IMR-90 (cell line): ENCODE results near the gene CALN1. TPM values are rescaled to one million over a fixed set of nuclear protein-coding genes. Genes with fewer than 3 reads are reported as not detected.

Experiments
- ATAC-seq: fragments of 200-7000 bp; cut with Tn5 transposase; 2 replicates; pipeline ENCODE4 v1.9.1; 2020; ENCODE audit warnings: low read depth, mild to moderate bottlenecking, moderate library complexity
- BruUV-seq: library from RNA; stranded (reverse); fragments of 400-500 nt; replicated peaks from 2 replicates; lab custom pipeline; 2021; lab: Mats Ljungman, UMichigan
- CTCF ChIA-PET: fragments of 300-600 bp; formaldehyde crosslinking; extraction: SDS; loops from one replicate; lab custom pipeline; 2021; ENCODE audit warnings: antibody characterized with exemption; lab: Yijun Ruan, JAX
- POLR2A ChIA-PET: fragments of 300-600 bp; sonication (Branson Sonifier 250); formaldehyde crosslinking; loops from one replicate; lab custom pipeline; 2022; ENCODE audit warnings: antibody characterized with exemption; ENCODE audit not compliant: unreplicated experiment; lab: Charles Lee
- DNase-seq: peaks from one replicate; pipeline ENCODE4 v3.0.0; 2013
- H2AFZ ChIP-seq: replicated peaks from 2 replicates; pipeline ENCODE3; 2013; ENCODE audit warnings: low read length, mild to moderate bottlenecking; ENCODE audit not compliant: poor library complexity
- H2AK5ac ChIP-seq: 2 replicates; pipeline ENCODE4 v1.6.1; 2013; ENCODE audit warnings: low read depth, low read length, inconsistent platforms
- H2AK9ac ChIP-seq: replicated peaks from 2 replicates; pipeline ENCODE3; 2013; ENCODE audit warnings: mild to moderate bottlenecking, low read depth, low read length, moderate library complexity; ENCODE audit not compliant: poor library complexity
- H2BK120ac ChIP-seq: 2 replicates; pipeline ENCODE4 v1.6.1; 2013; ENCODE audit warnings: low read depth, low read length, inconsistent platforms
- H2BK15ac ChIP-seq: 3 replicates; pipeline ENCODE4 v1.6.1; 2013; ENCODE audit warnings: low read depth, low read length, inconsistent platforms
- H2BK20ac ChIP-seq: 2 replicates; pipeline ENCODE4 v1.6.1; 2013; ENCODE audit warnings: low read depth, mild to moderate bottlenecking, inconsistent platforms, low read length, moderate library complexity
- H2BK5ac ChIP-seq: 2 replicates; pipeline ENCODE4 v1.6.1; 2013; ENCODE audit warnings: mild to moderate bottlenecking, low read depth, low read length, inconsistent platforms; ENCODE audit not compliant: poor library complexity, severe bottlenecking
- H3K14ac ChIP-seq: replicated peaks from 2 replicates; pipeline ENCODE4 v1.6.1; 2013; ENCODE audit warnings: low read depth, low read length, inconsistent platforms
- H3K18ac ChIP-seq: 2 replicates; pipeline ENCODE4 v1.6.1; 2013; ENCODE audit warnings: low read depth, low read length, control low read depth
- H3K23ac ChIP-seq: 2 replicates; pipeline ENCODE4 v1.6.1; 2013; ENCODE audit warnings: low read depth, low read length, inconsistent platforms
- H3K27ac ChIP-seq: 2 replicates; pipeline ENCODE4 v1.5.1; 2013; ENCODE audit warnings: mild to moderate bottlenecking, control low read depth, low read length; ENCODE audit not compliant: insufficient read depth
- H3K27me3 ChIP-seq: 2 replicates; pipeline ENCODE4 v1.6.1; 2013; ENCODE audit warnings: low read length; ENCODE audit not compliant: control insufficient read depth, insufficient read depth
- H3K36me3 ChIP-seq: 2 replicates; pipeline ENCODE4 v1.6.1; 2013; ENCODE audit warnings: low read length, mixed read lengths; ENCODE audit not compliant: control insufficient read depth, insufficient read depth
- H3K4ac ChIP-seq: 2 replicates; pipeline ENCODE4 v1.6.1; 2013; ENCODE audit warnings: low read depth, low read length, inconsistent platforms
- H3K4me1 ChIP-seq: 2 replicates; pipeline ENCODE4 v1.6.1; 2013; ENCODE audit warnings: low read length, mixed read lengths; ENCODE audit not compliant: control insufficient read depth, insufficient read depth
- H3K4me2 ChIP-seq: 2 replicates; pipeline ENCODE4 v1.6.1; 2013; ENCODE audit warnings: low read depth, mild to moderate bottlenecking, control low read depth, low read length, moderate library complexity
- H3K4me3 ChIP-seq: 2 replicates; pipeline ENCODE4 v1.5.1; 2013; ENCODE audit warnings: low read depth, mild to moderate bottlenecking, control low read depth, low read length, moderate library complexity; ENCODE audit not compliant: insufficient read depth
- H3K56ac ChIP-seq: 2 replicates; pipeline ENCODE4 v1.6.1; 2013; ENCODE audit warnings: low read length, inconsistent platforms; ENCODE audit not compliant: insufficient read depth; ENCODE audit errors: extremely low read depth
- H3K79me1 ChIP-seq, 2 experiments: 2 replicates each; pipeline ENCODE4 v1.6.1; 2013; ENCODE audit warnings: low read length in 2 of 2, inconsistent platforms in 1 of 2, low read depth in 1 of 2
- H3K9ac ChIP-seq: 2 replicates; pipeline ENCODE4 v1.6.1; 2013; ENCODE audit warnings: low read depth, low read length, control low read depth
- H3K9me1 ChIP-seq: 2 replicates; pipeline ENCODE4 v1.6.1; 2013; ENCODE audit warnings: low read length, inconsistent platforms; ENCODE audit not compliant: insufficient read depth
- H3K9me3 ChIP-seq: 2 replicates; pipeline ENCODE4 v1.6.1; 2013; ENCODE audit warnings: low read length; ENCODE audit not compliant: control insufficient read depth, insufficient read depth
- H4K20me1 ChIP-seq: 2 replicates; pipeline ENCODE4 v1.6.1; 2013; ENCODE audit warnings: low read length, inconsistent platforms; ENCODE audit not compliant: insufficient read depth
- H4K5ac ChIP-seq: 2 replicates; pipeline ENCODE4 v1.6.1; 2013; ENCODE audit warnings: mild to moderate bottlenecking, low read depth, low read length, control low read depth
- H4K8ac ChIP-seq, 2 experiments: 2 replicates each; pipeline ENCODE4 v1.6.1; 2013; ENCODE audit warnings: low read depth in 2 of 2, low read length in 2 of 2, control low read depth in 1 of 2, inconsistent platforms in 1 of 2
- H4K91ac ChIP-seq: 2 replicates; pipeline ENCODE4 v1.6.1; 2013; ENCODE audit warnings: low read depth, low read length, inconsistent platforms; ENCODE audit not compliant: insufficient read depth
- BHLHE40 ChIP-seq: fragments of 150-350 bp; IDR thresholded peaks from 2 replicates; pipeline ENCODE4 v1.6.1; 2016; ENCODE audit warnings: mild to moderate bottlenecking, low read depth, low read length
- CEBPB ChIP-seq: IDR thresholded peaks from 2 replicates; pipeline ENCODE4 v1.6.1; 2012; ENCODE audit warnings: low read depth, low read length, improper control_type of control experiment
- CHD1 ChIP-seq: IDR thresholded peaks from 2 replicates; pipeline ENCODE4 v1.6.1; 2012; ENCODE audit warnings: low read depth, low read length, improper control_type of control experiment
- FOS ChIP-seq: fragments of 150-350 bp; IDR thresholded peaks from 2 replicates; pipeline ENCODE4 v1.6.1; 2016; ENCODE audit warnings: low read depth, low read length
- MAFK ChIP-seq: IDR thresholded peaks from 2 replicates; pipeline ENCODE4 v1.6.1; 2012; ENCODE audit warnings: low read depth, low read length, improper control_type of control experiment
- MAZ ChIP-seq: IDR thresholded peaks from 2 replicates; pipeline ENCODE4 v1.6.1; 2012; ENCODE audit warnings: low read depth, mild to moderate bottlenecking, low read length, improper control_type of control experiment, moderate library complexity, borderline replicate concordance
- MXI1 ChIP-seq: IDR thresholded peaks from 2 replicates; pipeline ENCODE4 v1.6.1; 2012; ENCODE audit warnings: low read depth, mild to moderate bottlenecking, low read length, moderate library complexity, borderline replicate concordance
- NFE2L2 ChIP-seq: fragments of 150-350 bp; IDR thresholded peaks from 2 replicates; pipeline ENCODE4 v1.6.1; 2016; ENCODE audit warnings: low read depth, mild to moderate bottlenecking, low read length
- POLR2A ChIP-seq: IDR thresholded peaks from 2 replicates; pipeline ENCODE4 v1.6.1; 2012; ENCODE audit warnings: mild to moderate bottlenecking, low read depth, low read length
- RAD21 ChIP-seq: IDR thresholded peaks from 2 replicates; pipeline ENCODE4 v1.6.1; 2012; ENCODE audit warnings: low read length, improper control_type of control experiment
- RCOR1 ChIP-seq: IDR thresholded peaks from 2 replicates; pipeline ENCODE4 v1.6.1; 2012; ENCODE audit warnings: mild to moderate bottlenecking, low read length, improper control_type of control experiment; ENCODE audit not compliant: insufficient replicate concordance
- RFX5 ChIP-seq: IDR thresholded peaks from 2 replicates; pipeline ENCODE4 v1.8.0; 2012; ENCODE audit warnings: low read depth, mild to moderate bottlenecking, low read length, moderate library complexity
- SMC3 ChIP-seq: fragments of 150-350 bp; IDR thresholded peaks from 2 replicates; pipeline ENCODE4 v1.6.1; 2016; ENCODE audit warnings: low read depth, mild to moderate bottlenecking, antibody characterized with exemption, low read length, moderate library complexity
- WGBS, 2 experiments: methylation state at CpG; one replicate each; pipeline versions ENCODE4 v1.1.5 to v1.1.7; 2013; ENCODE audit warnings: missing lambda C conversion rate in 2 of 2; ENCODE audit not compliant: insufficient read length in 1 of 2; ENCODE audit errors: extremely low coverage in 2 of 2; 5-methylcytosine and 5-hydroxymethylcytosine counted together
- dilution Hi-C: fragments of 300-500 bp; cut with HindIII; formaldehyde crosslinking; loops from one replicate; pipeline ENCODE4 v1.14.3; 2018; ENCODE audit warnings: low sequenced_read_pairs; ENCODE audit not compliant: unreplicated experiment
- in situ Hi-C: fragments of 300-500 bp; cut with MboI; formaldehyde crosslinking; loops from 3 replicates; pipeline ENCODE4 v1.14.3; 2019; ENCODE audit warnings: low sequenced_read_pairs, inconsistent platforms, mixed read lengths
- intact Hi-C: fragments of 100-400 bp; cut with micrococcal nuclease; formaldehyde crosslinking; loops from 2 replicates; pipeline ENCODE4 v1.10.0; 2022
- polyA plus RNA-seq, 3 experiments: library from polyadenylated mRNA; depleted of rRNA; stranded (reverse); fragments of >200 nt; gene quantifications; 2 replicates each; pipeline ENCODE4 v1.2.3, GENCODE V29; 2012; ENCODE audit warnings: low replicate concordance in 1 of 3
- total RNA-seq: library from RNA; depleted of rRNA; stranded (reverse); fragments of >200 nt; gene quantifications from 2 replicates; pipeline ENCODE4 v1.2.3, GENCODE V29; 2012
- TF ChIP-seq, protein P1 (sequence below): fragments of 150-350 bp; IDR thresholded peaks from 2 replicates; pipeline ENCODE4 v1.6.1; 2016; ENCODE audit warnings: low read depth, mild to moderate bottlenecking, low read length, moderate library complexity, borderline replicate concordance
- TF ChIP-seq, protein P2 (sequence below): conservative IDR thresholded peaks from 2 replicates; pipeline ENCODE4 v1.5.1; 2012; ENCODE audit warnings: mild to moderate bottlenecking, low read depth, low read length, improper control_type of control experiment
- TF ChIP-seq, protein P3 (sequence below): fragments of 150-350 bp; IDR thresholded peaks from 2 replicates; pipeline ENCODE4 v1.6.1; 2017; ENCODE audit warnings: mild to moderate bottlenecking, antibody characterized with exemption, low read length, low read depth

The CALN1 gene
- total and polyA plus RNA-seq, 2 of the 4 experiments (the other 2 are of a cell fraction) = not detected

DNA sequence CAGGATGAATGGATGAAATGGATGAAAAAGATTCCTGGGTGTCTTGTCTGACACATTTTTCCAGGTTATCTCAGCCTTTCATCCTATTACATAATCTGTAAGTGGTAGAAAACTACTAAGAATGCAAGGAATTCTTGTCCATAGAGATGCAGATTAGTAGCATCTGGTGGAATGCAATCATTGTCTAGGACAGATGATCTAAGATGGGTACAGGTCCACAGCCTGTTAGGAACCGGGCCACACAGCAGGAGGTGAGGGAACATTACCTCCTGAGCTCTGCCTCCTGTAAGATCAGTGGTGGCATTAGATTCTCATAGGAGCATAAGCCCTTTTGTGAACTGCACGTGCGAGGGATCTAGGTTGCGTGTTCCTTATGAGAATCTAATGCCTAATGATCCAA is 225.0 kb downstream of the CALN1 start:
- Histone ChIP-seq H3K14ac (no peak overlapping the region), H4K8ac (no peak overlapping the region), H3K36me3 (no peaks in the 10 kb centered on the region), H2BK5ac (no peak overlapping the region), H3K9me3 (peaks cover 11% of the 10 kb centered on the region), H3K4me1 (no peaks in the 10 kb centered on the region), H2AFZ (no peak overlapping the region), H2BK15ac (no peak overlapping the region), H3K9me1 (no peaks in the 10 kb centered on the region), H3K4ac (no peak overlapping the region), H3K56ac (no peak overlapping the region), H3K27ac (no peak overlapping the region), H4K20me1 (no peaks in the 10 kb centered on the region), H2AK5ac (no peak overlapping the region), H3K9ac (no peak overlapping the region), H2BK20ac (no peak overlapping the region), H2AK9ac (no peak overlapping the region), H3K18ac (no peak overlapping the region), H2BK120ac (no peak overlapping the region), H4K91ac (no peak overlapping the region), H3K79me1 (no peaks in the 10 kb centered on the region), H3K27me3 (no peaks in the 10 kb centered on the region), H3K23ac (no peak overlapping the region), H4K5ac (no peak overlapping the region), H3K4me2 (no peak overlapping the region), H3K4me3 (no peak overlapping the region)
- WGBS, 2 experiments = 20% methylated on average over 1 of the region's 4 CpGs; no CpG with 5 or more reads in 1 of the 2 experiments
- intact Hi-C loops = no loop called here
- in situ Hi-C loops = no loop called here
- dilution Hi-C loops = no loop called here
- no peak for ATAC-seq
- TF ChIP-seq, protein P1, sequence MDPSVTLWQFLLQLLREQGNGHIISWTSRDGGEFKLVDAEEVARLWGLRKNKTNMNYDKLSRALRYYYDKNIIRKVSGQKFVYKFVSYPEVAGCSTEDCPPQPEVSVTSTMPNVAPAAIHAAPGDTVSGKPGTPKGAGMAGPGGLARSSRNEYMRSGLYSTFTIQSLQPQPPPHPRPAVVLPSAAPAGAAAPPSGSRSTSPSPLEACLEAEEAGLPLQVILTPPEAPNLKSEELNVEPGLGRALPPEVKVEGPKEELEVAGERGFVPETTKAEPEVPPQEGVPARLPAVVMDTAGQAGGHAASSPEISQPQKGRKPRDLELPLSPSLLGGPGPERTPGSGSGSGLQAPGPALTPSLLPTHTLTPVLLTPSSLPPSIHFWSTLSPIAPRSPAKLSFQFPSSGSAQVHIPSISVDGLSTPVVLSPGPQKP = no peak
- TF ChIP-seq RFX5 (no peak), MAZ (no peak), FOS (no peak), SMC3 (no peak), MXI1 (no peak), RAD21 (no peak), RCOR1 (no peak), CHD1 (no peak), POLR2A (no peak), BHLHE40 (no peak), NFE2L2 (no peak), MAFK (no peak), CEBPB (no peak)
- TF ChIP-seq, protein P2, sequence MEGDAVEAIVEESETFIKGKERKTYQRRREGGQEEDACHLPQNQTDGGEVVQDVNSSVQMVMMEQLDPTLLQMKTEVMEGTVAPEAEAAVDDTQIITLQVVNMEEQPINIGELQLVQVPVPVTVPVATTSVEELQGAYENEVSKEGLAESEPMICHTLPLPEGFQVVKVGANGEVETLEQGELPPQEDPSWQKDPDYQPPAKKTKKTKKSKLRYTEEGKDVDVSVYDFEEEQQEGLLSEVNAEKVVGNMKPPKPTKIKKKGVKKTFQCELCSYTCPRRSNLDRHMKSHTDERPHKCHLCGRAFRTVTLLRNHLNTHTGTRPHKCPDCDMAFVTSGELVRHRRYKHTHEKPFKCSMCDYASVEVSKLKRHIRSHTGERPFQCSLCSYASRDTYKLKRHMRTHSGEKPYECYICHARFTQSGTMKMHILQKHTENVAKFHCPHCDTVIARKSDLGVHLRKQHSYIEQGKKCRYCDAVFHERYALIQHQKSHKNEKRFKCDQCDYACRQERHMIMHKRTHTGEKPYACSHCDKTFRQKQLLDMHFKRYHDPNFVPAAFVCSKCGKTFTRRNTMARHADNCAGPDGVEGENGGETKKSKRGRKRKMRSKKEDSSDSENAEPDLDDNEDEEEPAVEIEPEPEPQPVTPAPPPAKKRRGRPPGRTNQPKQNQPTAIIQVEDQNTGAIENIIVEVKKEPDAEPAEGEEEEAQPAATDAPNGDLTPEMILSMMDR = no peak
- TF ChIP-seq, protein P3, sequence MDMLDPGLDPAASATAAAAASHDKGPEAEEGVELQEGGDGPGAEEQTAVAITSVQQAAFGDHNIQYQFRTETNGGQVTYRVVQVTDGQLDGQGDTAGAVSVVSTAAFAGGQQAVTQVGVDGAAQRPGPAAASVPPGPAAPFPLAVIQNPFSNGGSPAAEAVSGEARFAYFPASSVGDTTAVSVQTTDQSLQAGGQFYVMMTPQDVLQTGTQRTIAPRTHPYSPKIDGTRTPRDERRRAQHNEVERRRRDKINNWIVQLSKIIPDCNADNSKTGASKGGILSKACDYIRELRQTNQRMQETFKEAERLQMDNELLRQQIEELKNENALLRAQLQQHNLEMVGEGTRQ = no peak
- POLR2A ChIA-PET = no interaction called here
- CTCF ChIA-PET = no interaction called here
- BruUV-seq = no TSS peak
- DNase-seq = no peak
